RPMI7951 (cell line): ENCODE results near the gene SSX4. TPM values are rescaled to one million over a fixed set of nuclear protein-coding genes. Genes with fewer than 3 reads are reported as not detected.
"Not testable (repeated sequence)": the region's sequence is repeated elsewhere in the genome, so short reads cannot be mapped to it uniquely, and the experiment has no call there.

ENCODE experiments used
- DNase-seq: peaks from one replicate; pipeline ENCODE4 v3.0.0-alpha.2; 2012; ENCODE audit warnings: low read depth
- total RNA-seq: library from RNA; depleted of rRNA; stranded (reverse); fragments of >200 nt; shearing (Covaris generic); gene quantifications from 2 replicates; pipeline ENCODE4 v1.2.3, GENCODE V29; 2014; rRNA removed

The SSX4 gene
- 0.36 TPM in 1 of 2 replicates, not detected in the other for total RNA-seq

- not testable (repeated sequence) for DNase-seq
Observed at GRCh38 chrX:48383239-48383638, at the start of gene SSX4. SSX4 (plus strand) TSS chrX:48383539; CDS start chrX:48384054, 515 bp downstream.

GRCh38 chrX:48346059-48346458, 37.3 kb upstream of the SSX4 start:
- not testable (repeated sequence) for DNase-seq

- DNase-seq, result not testable (repeated sequence)
Observed at GRCh38 chrX:48356315-48357094, 26.8 kb upstream of the SSX4 start, which contains the start of gene SSX3. SSX3 (minus strand) TSS chrX:48356703; CDS start chrX:48355249, 1,454 bp downstream.

GRCh38 chrX:48357681-48358080, 25.7 kb upstream of the SSX4 start:
- no peak for DNase-seq

- not testable (repeated sequence) for DNase-seq
Observed at GRCh38 chrX:48359281-48359680, 24.1 kb upstream of the SSX4 start.

- DNase-seq, result not testable (repeated sequence)
Observed at GRCh38 chrX:48367717-48368408, 15.5 kb upstream of the SSX4 start.

GRCh38 chrX:48370408-48370807, 12.9 kb upstream of the SSX4 start:
- DNase-seq, result not testable (repeated sequence)

- DNase-seq, result not testable (repeated sequence)
Observed at GRCh38 chrX:48396931-48397330, 13.6 kb downstream of the SSX4 start.

- DNase-seq, result not testable (repeated sequence)
Observed at GRCh38 chrX:48397825-48398224, 14.5 kb downstream of the SSX4 start.

- DNase-seq, result not testable (repeated sequence)
Observed at GRCh38 chrX:48411860-48412259, 28.5 kb downstream of the SSX4 start, which contains the start of gene SSX4B. SSX4B (minus strand) TSS chrX:48411960; CDS start chrX:48411372, 588 bp downstream.

GRCh38 chrX:48427027-48427716, 43.8 kb downstream of the SSX4 start:
- not testable (repeated sequence) for DNase-seq

GRCh38 chrX:48429606-48430005, 46.3 kb downstream of the SSX4 start:
- DNase-seq, result not testable (repeated sequence)

- DNase-seq, result peak; percentile 32
Observed at GRCh38 chrX:48430166-48430565, 46.8 kb downstream of the SSX4 start.

GRCh38 chrX:48433713-48434112, 50.4 kb downstream of the SSX4 start:
- DNase-seq, result not testable (repeated sequence)

Other genes starting within 250 kb of the SSX4 start
- gene SSX5, start 186.7 kb upstream of the SSX4 start, total RNA-seq, result not detected in 2 replicates
- gene SSX1, start 128.1 kb upstream of the SSX4 start, total RNA-seq, result 0.49 and 2.0 TPM in 2 replicates
- not detected in 2 replicates for gene SSX3, start 26.8 kb upstream of the SSX4 start, total RNA-seq
- gene SSX4B, start 28.4 kb downstream of the SSX4 start, total RNA-seq, result 0.36 TPM in 1 of 2 replicates, not detected in the other
- gene SLC38A5, start 86.7 kb downstream of the SSX4 start, total RNA-seq, result 0.24 and 0.98 TPM in 2 replicates
- gene FTSJ1, start 92.7 kb downstream of the SSX4 start, total RNA-seq, result 120 and 137 TPM in 2 replicates
- gene PORCN, start 125.5 kb downstream of the SSX4 start, total RNA-seq, result 27.2 and 33.6 TPM in 2 replicates
- 135 and 174 TPM in 2 replicates for gene EBP, start 138.3 kb downstream of the SSX4 start, total RNA-seq
- 5.9 and 7.4 TPM in 2 replicates for gene TBC1D25, start 156.2 kb downstream of the SSX4 start, total RNA-seq
- gene RBM3, start 190.9 kb downstream of the SSX4 start, total RNA-seq, result 200 and 208 TPM in 2 replicates
- 62.4 and 74.1 TPM in 2 replicates for gene WDR13, start 214.0 kb downstream of the SSX4 start, total RNA-seq